HFF-Myc (cell line): Measurements from ENCODE around the gene GNA12.

Experiments used
- DNase-seq: peaks from one replicate; pipeline ENCODE4 v3.0.0-alpha.2; 2011; ENCODE audit warnings: low read depth; ENCODE audit errors: extremely low read depth
- H3K4me3 ChIP-seq: replicated peaks from 2 replicates; pipeline ENCODE4 v1.5.1; 2011; ENCODE audit warnings: low read depth, mild to moderate bottlenecking, control low read depth, low read length
- TF ChIP-seq, protein P1 (sequence below): IDR thresholded peaks from 2 replicates; pipeline ENCODE4 v1.5.1; 2012; ENCODE audit warnings: mild to moderate bottlenecking, low read depth, low read length, control low read depth; ENCODE audit errors: missing control alignments

The GNA12 gene

GRCh38 chr7:2809903-2810625 is 34.0 kb downstream of the GNA12 start:
- TF ChIP-seq, protein P1, sequence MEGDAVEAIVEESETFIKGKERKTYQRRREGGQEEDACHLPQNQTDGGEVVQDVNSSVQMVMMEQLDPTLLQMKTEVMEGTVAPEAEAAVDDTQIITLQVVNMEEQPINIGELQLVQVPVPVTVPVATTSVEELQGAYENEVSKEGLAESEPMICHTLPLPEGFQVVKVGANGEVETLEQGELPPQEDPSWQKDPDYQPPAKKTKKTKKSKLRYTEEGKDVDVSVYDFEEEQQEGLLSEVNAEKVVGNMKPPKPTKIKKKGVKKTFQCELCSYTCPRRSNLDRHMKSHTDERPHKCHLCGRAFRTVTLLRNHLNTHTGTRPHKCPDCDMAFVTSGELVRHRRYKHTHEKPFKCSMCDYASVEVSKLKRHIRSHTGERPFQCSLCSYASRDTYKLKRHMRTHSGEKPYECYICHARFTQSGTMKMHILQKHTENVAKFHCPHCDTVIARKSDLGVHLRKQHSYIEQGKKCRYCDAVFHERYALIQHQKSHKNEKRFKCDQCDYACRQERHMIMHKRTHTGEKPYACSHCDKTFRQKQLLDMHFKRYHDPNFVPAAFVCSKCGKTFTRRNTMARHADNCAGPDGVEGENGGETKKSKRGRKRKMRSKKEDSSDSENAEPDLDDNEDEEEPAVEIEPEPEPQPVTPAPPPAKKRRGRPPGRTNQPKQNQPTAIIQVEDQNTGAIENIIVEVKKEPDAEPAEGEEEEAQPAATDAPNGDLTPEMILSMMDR = no peak
- H3K4me3 ChIP-seq = no peak overlapping the region
- no peak for DNase-seq

DNA sequence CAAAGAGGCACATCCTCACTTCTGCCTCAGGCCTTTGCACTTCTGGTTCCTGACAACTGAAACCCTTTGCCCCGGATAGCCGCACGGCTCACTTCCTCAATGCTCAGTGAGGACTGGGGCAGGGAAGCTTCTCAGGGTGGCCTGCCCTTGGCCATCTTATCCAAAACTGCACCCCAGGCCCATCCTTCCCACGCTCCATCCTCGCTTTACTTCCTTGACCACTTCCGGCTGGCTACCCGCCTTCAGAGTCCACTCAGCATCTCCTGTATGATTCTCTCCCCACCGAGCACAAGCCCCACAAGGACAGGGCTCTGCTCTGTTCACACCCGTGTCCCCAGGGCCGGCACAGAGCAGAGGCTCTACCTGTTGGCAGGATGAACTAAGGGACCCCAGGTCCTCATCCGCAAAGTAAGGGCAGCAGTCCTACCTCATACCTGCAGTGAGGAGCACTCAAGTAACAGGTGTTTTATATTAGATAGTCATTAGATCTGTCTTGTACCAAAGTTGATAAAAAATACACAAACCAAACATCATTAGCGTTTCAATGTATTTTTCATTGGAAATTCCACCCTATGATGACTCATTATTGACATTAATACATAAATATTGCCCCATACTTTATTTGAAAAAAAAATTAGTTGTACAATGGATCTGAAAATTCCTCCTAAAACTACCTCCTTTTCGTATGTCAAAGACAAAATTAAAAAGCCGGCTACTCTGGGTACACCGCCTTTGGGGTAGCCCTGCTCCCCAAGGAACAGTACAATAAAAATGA is 35.0 kb downstream of the GNA12 start:
- no peak overlapping the region for H3K4me3 ChIP-seq
- no peak for DNase-seq
- TF ChIP-seq, protein P1 = no peak

DNA sequence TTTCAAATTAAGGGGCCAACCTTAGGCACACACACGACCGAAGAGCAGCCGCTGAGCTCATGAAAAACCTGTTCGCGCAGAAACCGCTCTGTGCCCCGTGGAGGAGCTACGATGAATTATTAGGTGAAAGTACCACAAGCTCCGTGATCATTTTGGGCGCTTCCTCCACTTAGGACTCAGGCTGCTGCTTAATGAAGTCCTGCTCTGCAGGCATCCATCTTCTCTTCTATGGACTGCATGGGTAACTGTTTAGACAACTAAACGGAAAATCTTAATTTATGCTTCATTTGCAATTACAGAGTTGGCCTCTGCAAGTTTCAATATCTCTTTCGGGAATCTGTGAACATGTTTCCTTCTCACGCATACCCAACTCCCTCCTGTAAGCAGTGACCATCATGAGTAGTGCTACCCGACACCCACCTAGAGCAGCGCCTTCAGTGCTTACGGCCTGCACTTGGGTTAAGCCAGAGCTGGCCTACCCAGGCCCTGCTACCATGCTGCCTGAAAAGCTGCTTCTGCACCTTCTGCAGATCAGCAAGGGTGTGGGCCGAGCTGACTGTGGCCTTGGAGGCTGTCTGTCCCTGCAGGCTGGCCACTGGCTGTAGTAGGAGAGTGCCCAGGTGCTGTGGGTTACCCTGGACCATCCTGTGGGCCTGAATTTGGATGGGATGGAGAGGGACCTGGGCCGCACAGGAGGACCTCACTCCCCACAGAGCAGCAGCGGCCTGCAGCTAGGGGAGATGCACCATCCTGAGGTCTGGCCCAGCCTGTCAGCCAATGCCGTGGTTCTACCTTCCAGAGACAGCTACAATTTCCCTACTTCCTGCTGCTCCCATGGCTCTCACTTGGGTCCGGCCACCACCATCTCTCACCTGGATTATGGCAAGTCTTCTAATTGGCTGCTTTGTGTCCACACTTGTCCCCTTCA is 36.0 kb downstream of the GNA12 start:
- TF ChIP-seq, protein P1 = no peak
- DNase-seq = no peak
- H3K4me3 ChIP-seq = peak overlapping the region; percentile 20

DNA sequence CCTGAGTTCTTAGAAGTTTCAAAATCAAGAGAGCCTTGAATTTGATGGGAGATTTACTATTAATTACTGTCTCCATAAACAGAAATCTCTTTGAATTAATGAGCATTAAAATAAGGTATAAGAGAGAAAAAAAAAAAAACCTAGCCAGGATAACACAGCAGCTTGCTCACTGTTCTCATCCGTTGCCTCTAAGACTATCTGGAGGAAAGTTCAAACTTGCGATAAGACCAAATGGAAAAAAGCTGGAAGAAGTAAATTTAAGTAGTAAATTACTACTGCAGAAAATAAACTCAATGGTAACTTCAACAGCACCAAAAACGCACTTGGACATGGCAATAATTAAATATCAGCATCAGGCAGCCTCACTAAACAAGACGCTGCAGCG is 36.7 kb downstream of the GNA12 start:
- H3K4me3 ChIP-seq = peak overlapping the region; percentile 20
- no peak for DNase-seq
- TF ChIP-seq, protein P1 = no peak

DNA sequence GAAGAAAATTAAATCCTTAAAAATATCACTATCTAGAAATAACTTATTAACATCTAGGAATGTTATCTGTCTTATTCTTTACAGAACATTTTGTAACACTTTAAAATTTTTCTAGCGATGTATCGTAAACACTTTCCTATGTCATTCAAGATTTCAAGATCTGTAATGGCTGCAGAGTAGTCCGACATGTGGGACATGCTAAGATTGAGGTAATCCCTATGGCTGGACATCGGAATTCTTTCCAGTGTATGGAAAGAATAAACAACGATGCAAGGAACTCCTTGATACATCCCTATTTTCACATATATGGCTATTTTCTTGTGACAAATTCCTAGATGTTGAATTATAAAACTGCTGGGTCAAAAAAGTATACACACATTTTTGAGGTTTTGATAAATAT is 37.5 kb downstream of the GNA12 start:
- H3K4me3 ChIP-seq = no peak overlapping the region
- TF ChIP-seq, protein P1 = no peak
- DNase-seq = no peak

DNA sequence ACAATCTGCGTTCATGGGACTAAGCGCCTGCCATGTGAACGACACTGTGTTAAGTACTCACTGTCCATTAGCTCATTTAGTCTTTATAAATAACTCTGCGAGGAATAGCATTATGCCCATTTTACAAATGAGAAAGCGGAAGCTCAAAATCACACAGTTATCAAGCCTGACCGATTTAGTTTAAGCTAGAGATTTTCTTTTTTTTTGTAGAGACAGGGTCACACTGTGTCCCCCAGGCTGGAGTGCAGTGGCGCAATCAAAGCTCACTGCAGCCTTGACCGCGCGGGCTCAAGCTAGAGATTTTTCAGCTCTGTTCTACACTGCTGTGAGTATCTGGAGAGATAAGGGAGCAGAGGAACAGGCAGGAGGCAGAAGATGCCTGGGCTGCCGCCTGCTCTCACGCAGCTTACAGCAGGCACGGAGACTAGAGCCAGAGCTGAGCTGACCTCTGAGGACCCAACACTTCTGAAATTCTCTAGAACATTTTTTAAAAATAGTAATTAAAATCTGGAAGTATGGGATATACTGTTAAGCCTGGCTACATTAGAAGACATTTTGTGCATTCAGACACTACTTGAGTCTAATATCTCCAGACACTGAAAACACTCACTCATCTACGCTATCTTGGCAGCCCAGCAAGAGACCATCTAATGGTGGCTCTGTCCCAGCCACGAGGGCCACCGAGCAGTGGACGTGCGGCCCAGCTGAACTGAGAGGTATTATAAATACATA is 38.7 kb downstream of the GNA12 start:
- no peak overlapping the region for H3K4me3 ChIP-seq
- TF ChIP-seq, protein P1 = no peak
- no peak for DNase-seq
